GM21529 (cell line): ENCODE results near the gene IL1RAPL2.

Experiments
- ATAC-seq: cut with Tn5 transposase; IDR thresholded peaks from one replicate; pipeline ENCODE4 v1.9.1; 2021; ENCODE audit not compliant: unreplicated experiment

Gene IL1RAPL2

DNA sequence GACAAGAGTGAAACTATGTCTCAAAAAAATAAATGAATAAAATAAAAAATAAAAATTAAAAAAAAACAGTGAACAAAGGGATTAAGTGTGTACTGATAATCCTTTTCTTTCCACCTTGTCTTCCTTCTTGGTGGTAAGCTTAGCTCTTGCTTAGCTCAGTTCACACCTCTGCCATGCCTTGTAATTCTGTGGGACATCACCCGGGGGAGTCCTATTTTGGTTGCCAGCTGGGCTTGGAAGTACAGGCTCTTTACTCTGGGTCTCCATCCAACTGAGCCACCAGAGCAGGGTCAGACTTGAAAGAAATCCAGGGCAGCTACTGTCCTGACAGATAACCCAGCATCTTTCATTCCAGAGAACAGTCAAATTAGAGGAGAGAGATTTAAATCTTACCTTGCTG, 858.7 kb downstream of the IL1RAPL2 start:
- no peak for ATAC-seq

DNA sequence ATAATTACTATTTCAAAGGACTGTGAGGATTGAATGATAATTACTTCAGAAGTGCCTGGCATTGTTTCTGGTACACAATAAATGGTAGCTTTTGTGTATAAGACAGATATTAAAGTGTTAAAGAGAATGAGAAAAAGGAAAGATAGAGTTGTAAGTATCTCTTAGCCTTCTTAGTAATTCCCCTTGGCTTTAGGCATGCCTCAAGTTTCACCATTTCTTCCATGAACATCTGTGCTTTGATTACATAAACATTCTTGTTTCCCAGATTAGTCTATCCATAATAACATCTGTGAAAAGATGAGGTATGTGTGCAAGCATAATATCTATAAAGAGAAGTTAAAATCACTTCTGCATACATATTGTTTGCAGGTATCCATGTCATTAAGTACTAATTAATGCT, 885.4 kb downstream of the IL1RAPL2 start:
- ATAC-seq: no peak

GRCh38 chrX:105458846-105459245, 892.8 kb downstream of the IL1RAPL2 start:
- ATAC-seq: no peak

DNA sequence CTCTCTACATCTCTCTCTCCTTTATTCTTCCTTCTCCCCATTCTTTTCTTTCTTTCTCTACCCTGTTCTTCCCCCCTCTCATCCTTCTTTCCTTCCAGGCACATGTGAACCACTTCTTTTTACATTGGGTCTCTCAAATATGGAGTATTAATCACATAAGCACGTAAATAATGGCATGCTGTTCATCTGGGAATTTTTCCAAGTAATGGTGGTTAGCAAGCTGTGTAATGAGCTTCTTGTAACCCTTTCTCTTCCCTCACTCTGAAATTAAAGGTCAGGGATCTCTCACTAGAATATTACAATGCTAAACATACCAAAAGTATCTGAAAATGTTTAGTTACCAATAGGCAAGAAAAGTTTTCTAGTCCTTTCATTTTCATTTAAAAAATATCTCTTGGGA, 894.4 kb downstream of the IL1RAPL2 start:
- no peak for ATAC-seq

- ATAC-seq: no peak
Observed at GRCh38 chrX:105461016-105461415, 895.0 kb downstream of the IL1RAPL2 start.

- ATAC-seq: no peak
Observed at GRCh38 chrX:105462186-105462585, 896.2 kb downstream of the IL1RAPL2 start.

DNA sequence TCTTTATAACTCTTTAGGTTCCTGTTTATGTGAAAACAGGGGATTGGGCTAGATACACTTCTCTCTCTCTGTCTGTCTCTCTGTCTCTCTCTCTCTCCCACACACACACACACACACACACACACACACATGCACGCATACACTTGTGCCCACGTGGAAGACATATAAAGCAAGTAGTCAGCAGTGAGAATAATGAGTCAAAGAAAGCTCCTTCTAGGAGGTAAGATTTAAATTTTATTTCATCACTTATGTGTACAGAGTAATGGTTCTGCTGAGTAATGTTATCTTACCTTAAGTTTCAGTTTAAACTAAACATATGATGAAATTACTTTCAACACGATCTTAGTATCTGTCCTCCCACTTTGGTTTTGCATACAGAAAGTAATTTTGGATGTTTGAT, 897.5 kb downstream of the IL1RAPL2 start:
- ATAC-seq: no peak

DNA sequence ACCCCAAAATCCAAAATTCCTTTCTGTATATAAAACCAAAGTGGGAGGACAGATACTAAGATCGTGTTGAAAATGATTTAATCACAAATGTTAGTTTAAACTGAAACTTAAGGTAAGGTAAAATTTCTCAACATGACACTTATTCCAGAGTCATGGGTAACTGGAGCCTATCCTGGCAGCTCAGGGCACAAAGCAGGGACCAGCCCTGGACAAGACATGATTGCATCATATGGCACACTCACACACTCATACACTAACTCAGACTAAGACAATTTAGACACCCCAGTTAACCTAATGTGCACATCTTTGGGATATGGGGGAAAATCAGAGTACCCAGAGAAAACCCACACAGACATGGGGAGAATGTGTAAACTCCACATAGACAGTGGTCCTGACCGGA, 898.6 kb downstream of the IL1RAPL2 start:
- no peak for ATAC-seq

DNA sequence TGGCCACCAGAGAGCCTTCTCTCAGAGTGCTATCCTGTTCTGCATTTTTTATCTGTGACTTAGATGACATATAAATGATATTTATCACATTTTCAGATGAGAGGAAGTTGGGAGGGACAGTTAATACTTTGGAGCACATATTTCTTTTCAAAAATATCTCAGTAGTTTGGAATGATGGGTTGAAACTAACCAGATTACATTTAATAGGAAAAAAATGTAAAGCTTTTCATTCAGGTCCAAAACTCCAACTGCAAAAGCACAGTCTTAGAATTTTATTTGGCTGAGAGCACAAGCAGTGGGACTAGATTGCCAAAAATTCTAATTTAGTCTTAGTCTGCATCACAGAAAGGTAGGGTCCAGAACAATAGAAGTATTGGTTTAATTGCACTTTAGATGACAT, 902.7 kb downstream of the IL1RAPL2 start:
- ATAC-seq: no peak

GRCh38 chrX:105471597-105471996, 905.6 kb downstream of the IL1RAPL2 start:
- ATAC-seq: no peak

- ATAC-seq: no peak
Observed at GRCh38 chrX:105475801-105476200, 909.8 kb downstream of the IL1RAPL2 start.

- ATAC-seq: no peak
Observed at GRCh38 chrX:105477351-105477750, 911.4 kb downstream of the IL1RAPL2 start.

- ATAC-seq: no peak
Observed at GRCh38 chrX:105480646-105481310, 914.8 kb downstream of the IL1RAPL2 start.

DNA sequence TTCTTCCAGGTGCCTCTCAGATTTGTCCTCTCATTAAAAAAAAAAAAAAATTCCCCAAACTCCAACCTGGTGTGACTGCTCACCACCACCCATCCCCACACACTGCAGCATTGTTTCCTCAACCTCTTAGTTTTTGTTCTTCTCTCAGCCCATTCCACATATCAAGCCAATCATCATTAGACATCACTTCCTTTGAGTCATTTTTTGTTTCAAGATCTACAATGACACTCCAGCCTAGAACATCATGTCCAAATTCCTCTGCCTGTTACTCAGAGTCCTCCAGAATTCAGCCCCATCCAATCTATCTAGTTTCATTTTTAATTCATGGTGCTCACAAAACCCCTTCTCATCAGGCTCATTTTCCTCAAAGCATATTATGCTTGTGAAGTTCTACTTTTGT, 917.0 kb downstream of the IL1RAPL2 start:
- no peak for ATAC-seq

GRCh38 chrX:105488716-105489115, 922.7 kb downstream of the IL1RAPL2 start:
- no peak for ATAC-seq

GRCh38 chrX:105495376-105495775, 929.4 kb downstream of the IL1RAPL2 start:
- no peak for ATAC-seq

DNA sequence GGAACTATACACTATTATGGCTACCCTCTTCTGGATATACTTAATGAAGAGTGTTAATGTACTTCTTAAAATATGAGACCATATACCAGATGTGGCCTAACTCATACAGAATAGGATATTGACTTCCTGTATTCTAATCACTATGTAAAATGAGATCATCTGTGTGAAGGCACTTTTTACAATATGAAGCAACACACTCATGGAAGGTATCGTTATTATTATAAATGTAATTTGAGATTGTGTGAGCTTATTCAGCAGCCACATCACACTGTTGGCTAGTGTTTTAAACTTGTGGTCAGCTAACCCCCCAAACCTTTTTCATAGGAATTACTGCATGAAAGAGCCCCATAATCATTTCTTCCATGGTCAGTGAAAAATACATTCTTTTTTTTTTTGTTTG, 936.3 kb downstream of the IL1RAPL2 start:
- ATAC-seq: no peak

DNA sequence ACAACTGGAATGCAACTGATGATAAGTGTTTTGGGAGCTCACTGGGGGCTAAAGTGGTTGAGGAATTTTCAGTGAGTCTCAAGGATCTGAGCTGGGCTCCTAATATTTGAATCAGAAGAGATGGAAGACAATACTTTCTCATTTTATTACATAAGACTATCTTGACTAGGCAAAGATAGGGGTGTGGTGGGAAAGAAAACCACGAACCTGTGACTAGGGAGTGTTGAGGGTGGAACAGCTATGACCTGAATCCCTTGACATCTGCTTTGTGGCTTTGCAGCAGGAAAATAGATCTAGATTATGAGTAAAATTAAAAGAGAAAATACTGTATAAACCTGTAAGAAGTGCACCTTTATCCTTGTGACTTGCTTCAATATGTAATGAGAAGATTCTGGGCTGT, 949.6 kb downstream of the IL1RAPL2 start:
- ATAC-seq: no peak

GRCh38 chrX:105526431-105526830, 960.4 kb downstream of the IL1RAPL2 start:
- no peak for ATAC-seq

DNA sequence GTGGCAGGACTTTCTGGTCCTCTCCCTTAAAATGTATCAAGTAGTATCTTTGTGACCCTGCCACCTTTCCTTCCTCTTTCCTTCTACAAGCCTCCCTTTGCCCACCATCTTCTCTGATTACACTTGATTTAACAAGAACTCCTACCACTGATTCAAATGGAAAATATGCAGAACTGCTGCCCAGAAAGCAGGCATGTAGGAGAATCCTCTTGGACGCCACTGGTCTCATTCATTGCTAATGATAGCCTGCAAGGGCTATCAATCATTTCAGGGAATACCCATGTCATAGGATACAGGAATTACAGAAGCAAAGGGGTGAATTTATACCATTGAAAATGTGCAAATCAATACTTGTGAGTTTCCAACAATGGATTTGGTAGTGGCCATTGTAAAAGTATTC, 961.8 kb downstream of the IL1RAPL2 start:
- ATAC-seq: no peak

DNA sequence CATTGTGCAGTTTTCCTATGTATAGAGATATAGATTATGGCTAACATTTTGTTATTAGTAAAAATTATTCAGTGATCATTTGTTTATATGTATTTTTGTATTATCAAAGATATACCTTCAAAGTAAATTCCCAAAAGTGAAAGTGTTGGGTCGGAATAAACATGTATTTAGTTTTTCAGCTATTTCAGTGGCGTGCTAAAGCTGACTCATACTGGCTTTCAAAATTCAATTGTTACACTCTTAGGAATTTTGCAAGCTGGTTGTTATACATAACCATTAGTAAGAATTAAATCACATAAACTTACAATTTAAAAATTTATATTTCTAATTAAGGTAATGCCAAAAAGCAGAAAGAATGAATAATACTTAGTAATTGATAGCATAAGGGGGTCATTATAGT, 968.0 kb downstream of the IL1RAPL2 start:
- no peak for ATAC-seq

- ATAC-seq: no peak
Observed at GRCh38 chrX:105543283-105543682, 977.3 kb downstream of the IL1RAPL2 start.

DNA sequence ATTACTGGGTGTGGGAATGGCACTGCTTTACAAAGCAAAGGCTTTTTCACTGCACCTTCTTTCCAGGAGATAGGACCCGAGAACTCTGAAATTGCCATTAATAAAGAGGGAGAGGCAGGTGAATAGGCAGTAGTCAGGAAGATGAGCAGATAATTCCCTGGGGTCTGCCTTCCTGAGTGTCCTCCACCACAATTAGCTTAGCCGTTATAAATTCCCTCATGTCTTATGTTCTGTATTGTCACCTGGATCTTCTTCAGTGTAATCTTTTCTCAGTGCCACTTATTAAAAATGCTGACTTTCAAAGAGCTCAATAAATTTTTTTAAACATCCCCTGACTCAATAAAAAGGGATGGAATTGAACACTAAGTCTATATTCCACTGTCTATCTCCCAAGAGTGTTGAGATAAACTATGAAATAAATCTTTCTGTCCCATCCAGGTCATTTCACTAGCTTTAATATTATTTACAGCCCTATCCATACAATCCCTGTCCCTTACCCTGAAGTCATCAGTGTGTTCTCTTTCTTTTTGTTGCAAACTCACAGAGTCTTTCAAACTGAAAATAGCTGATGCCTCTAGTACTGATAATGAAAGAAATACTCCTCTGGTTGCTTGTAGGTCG, 984.2 kb downstream of the IL1RAPL2 start:
- no peak for ATAC-seq
